K562 (cell line): Measurements from ENCODE around the gene HOXA13. TPM values are rescaled to one million over a fixed set of nuclear protein-coding genes. Genes with fewer than 3 reads are reported as not detected.

Experiments used
- ATAC-seq: fragments of 200-7000 bp; cut with Tn5 transposase; 3 replicates; pipeline ENCODE4 v1.9.1; 2020; ENCODE audit warnings: moderate library complexity
- BruUV-seq: library from RNA; stranded (reverse); fragments of 400-500 nt; replicated peaks from 2 replicates; lab custom pipeline; 2021; lab: Mats Ljungman, UMichigan
- CTCF ChIA-PET: fragments of 300-600 bp; formaldehyde crosslinking; extraction: SDS; loops from one replicate; lab custom pipeline; 2021; ENCODE audit warnings: low intra/inter-chr PET ratio; lab: Yijun Ruan, JAX
- POLR2A ChIA-PET: fragments of 300-600, 350-650 bp; sonication (Branson Sonifier 250); formaldehyde crosslinking; extraction: SDS; loops from one replicate; lab custom pipeline; 2021; ENCODE audit warnings: antibody characterized with exemption, inconsistent platforms; lab: Yijun Ruan, JAX
- DNase-seq, 4 experiments: peaks; one replicate each; pipeline versions ENCODE4 v3.0.0 to v3.0.0-alpha.2; 2011 to 2018; ENCODE audit warnings: low spot score in 3 of 4, mixed read lengths in 3 of 4; ENCODE audit errors: extremely low read depth in 1 of 4
- FAIRE-seq: peaks from 2 replicates; lab custom pipeline; 2011; peaks lifted over from hg19 to GRCh38; lab: Jason Lieb, UNC
- H2AFZ ChIP-seq: 2 replicates; pipeline ENCODE4 v1.6.0; 2011; ENCODE audit warnings: low read depth, low read length, control low read depth, inconsistent platforms
- H3K27ac ChIP-seq: fragments of 200-600 bp; 3 replicates; pipeline ENCODE4 v1.8.0; 2011; ENCODE audit warnings: low read depth, mild to moderate bottlenecking, control low read depth, inconsistent platforms, low read length, moderate library complexity, mixed read lengths; ENCODE audit errors: extremely low read depth
- H3K27me3 ChIP-seq, 2 experiments: fragments of 300-600 bp in 1 of 2; 2 replicates in 1 of 2; 3 replicates in 1 of 2; pipeline versions ENCODE4 v1.6.0 to v1.8.0; 2011; ENCODE audit warnings: inconsistent platforms in 2 of 2, low read length in 2 of 2, mild to moderate bottlenecking in 1 of 2, mixed read lengths in 1 of 2, moderate library complexity in 1 of 2; ENCODE audit not compliant: control insufficient read depth in 2 of 2, insufficient read depth in 2 of 2
- H3K36me3 ChIP-seq: fragments of 300-600 bp; 3 replicates; pipeline ENCODE4 v1.8.0; 2011; ENCODE audit warnings: mild to moderate bottlenecking, low read length, inconsistent platforms; ENCODE audit not compliant: control insufficient read depth, insufficient read depth
- H3K4me1 ChIP-seq, 2 experiments: fragments of 200-600 bp in 1 of 2; replicated peaks in 1 of 2; 2 replicates in 1 of 2; 3 replicates in 1 of 2; pipeline versions ENCODE4 v1.5.1 to v1.8.0; 2011; ENCODE audit warnings: inconsistent platforms in 2 of 2, low read length in 2 of 2, mild to moderate bottlenecking in 1 of 2, mixed read lengths in 1 of 2, moderate library complexity in 1 of 2; ENCODE audit not compliant: control insufficient read depth in 2 of 2, insufficient read depth in 2 of 2
- H3K4me2 ChIP-seq: 2 replicates; pipeline ENCODE4 v1.6.1; 2011; ENCODE audit warnings: low read length, control low read depth, inconsistent platforms, mixed read lengths; ENCODE audit not compliant: insufficient read depth
- H3K4me3 ChIP-seq: fragments of 200-600 bp; sonication (generic), shearing (Covaris generic); 2 replicates; pipeline ENCODE4 v1.5.1; 2016; ENCODE audit warnings: control low read depth, inconsistent platforms
- H3K79me2 ChIP-seq: fragments of 200-600 bp; 3 replicates; pipeline ENCODE4 v1.8.0; 2011; ENCODE audit warnings: low read length, inconsistent platforms; ENCODE audit not compliant: control insufficient read depth, insufficient read depth
- H3K9ac ChIP-seq, 2 experiments: 2 replicates each; pipeline versions ENCODE4 v1.6.0 to v1.6.1; 2011; ENCODE audit warnings: low read depth in 2 of 2, low read length in 2 of 2, control low read depth in 1 of 2, inconsistent platforms in 1 of 2, mild to moderate bottlenecking in 1 of 2, mixed read lengths in 1 of 2; ENCODE audit not compliant: insufficient read depth in 1 of 2
- H3K9me1 ChIP-seq: one replicate; pipeline ENCODE4 v1.6.0; 2011; ENCODE audit warnings: inconsistent platforms, mild to moderate bottlenecking, low read length, moderate library complexity; ENCODE audit not compliant: control insufficient read depth, insufficient read depth
- H3K9me3 ChIP-seq: replicated peaks from 2 replicates; pipeline ENCODE4 v1.5.1; 2011; ENCODE audit warnings: low read depth, low read length, inconsistent platforms; ENCODE audit not compliant: control insufficient read depth, insufficient read depth
- H4K20me1 ChIP-seq: replicated peaks from 2 replicates; pipeline ENCODE4 v1.6.1; 2011; ENCODE audit warnings: low read length, inconsistent platforms, mixed read lengths; ENCODE audit not compliant: control insufficient read depth, insufficient read depth
- ATF1 ChIP-seq, 2 experiments: fragments of 450-650 bp in 1 of 2; IDR thresholded peaks; 2 replicates each; pipeline ENCODE4 v1.6.1; 2016; ENCODE audit warnings: missing compliant biosample characterization in 1 of 2, missing genetic modification characterization in 1 of 2
- BMI1 ChIP-seq: fragments of 150-350 bp; IDR thresholded peaks from 2 replicates; pipeline ENCODE4 v1.6.1; 2014; ENCODE audit warnings: low read length
- C11orf30 ChIP-seq: fragments of 450-650 bp; IDR thresholded peaks from 2 replicates; pipeline ENCODE4 v1.6.1; 2016; ENCODE audit warnings: low read depth, mild to moderate bottlenecking
- EP300 ChIP-seq: IDR thresholded peaks from 2 replicates; pipeline ENCODE4 v1.6.1; 2012; ENCODE audit warnings: low read length, improper control_type of control experiment
- EP400 ChIP-seq: fragments of 450-650 bp; IDR thresholded peaks from 2 replicates; pipeline ENCODE4 v1.6.1; 2017; ENCODE audit warnings: antibody characterized with exemption, mild to moderate bottlenecking, moderate library complexity
- EZH2 ChIP-seq: IDR thresholded peaks from 2 replicates; pipeline ENCODE4 v1.6.1; 2012; ENCODE audit warnings: low read depth, mild to moderate bottlenecking, inconsistent platforms, low read length, borderline replicate concordance
- HMGXB4 ChIP-seq: sonication (generic); formaldehyde crosslinking; IDR thresholded peaks from 2 replicates; pipeline ENCODE4 v1.8.1; 2023; ENCODE audit warnings: mild to moderate bottlenecking, missing genetic modification reagents
- KDM1A ChIP-seq, 2 experiments: fragments of 450-650 bp; IDR thresholded peaks; 2 replicates each; pipeline ENCODE4 v1.6.1; 2016; ENCODE audit warnings: mild to moderate bottlenecking in 2 of 2
- MED1 ChIP-seq: sonication (generic); formaldehyde crosslinking; IDR thresholded peaks from 2 replicates; pipeline ENCODE4 v1.8.1; 2023; ENCODE audit warnings: missing genetic modification reagents, borderline replicate concordance
- MEF2D ChIP-seq: conservative IDR thresholded peaks from 2 replicates; pipeline ENCODE4 v1.6.1; 2016; ENCODE audit warnings: low read depth, missing genetic modification characterization, missing compliant biosample characterization
- NEUROD1 ChIP-seq: fragments of 150-350 bp; IDR thresholded peaks from 2 replicates; pipeline ENCODE4 v1.6.1; 2014; ENCODE audit warnings: borderline replicate concordance, low read length, low read depth; ENCODE audit not compliant: partially characterized antibody
- POU5F1 ChIP-seq: fragments of 150-350 bp; IDR thresholded peaks from 2 replicates; pipeline ENCODE4 v1.6.1; 2014; ENCODE audit warnings: borderline replicate concordance, low read length, low read depth, mild to moderate bottlenecking; ENCODE audit not compliant: partially characterized antibody
- PRPF4 ChIP-seq: fragments of 200-400 bp; formaldehyde crosslinking; IDR thresholded peaks from one replicate; pipeline ENCODE4 v1.6.1; 2017; ENCODE audit warnings: low read length, low read depth, mild to moderate bottlenecking; ENCODE audit not compliant: insufficient read depth, poor library complexity, severe bottlenecking
- RCOR1 ChIP-seq, 2 experiments: IDR thresholded peaks; 2 replicates each; pipeline ENCODE4 v1.6.1; 2012; ENCODE audit warnings: low read depth in 2 of 2, low read length in 2 of 2, borderline replicate concordance in 1 of 2, improper control_type of control experiment in 1 of 2
- SMARCC2 ChIP-seq: fragments of 450-650 bp; IDR thresholded peaks from 2 replicates; pipeline ENCODE4 v1.6.1; 2017; ENCODE audit warnings: antibody characterized with exemption, moderate library complexity, mild to moderate bottlenecking, low read depth
- STAG1 ChIP-seq: sonication (generic); formaldehyde crosslinking; IDR thresholded peaks from 2 replicates; pipeline ENCODE4 v1.5.0; 2020; ENCODE audit warnings: missing genetic modification reagents, borderline replicate concordance
- TAL1 ChIP-seq: fragments of 450-650 bp; IDR thresholded peaks from 2 replicates; pipeline ENCODE4 v1.6.1; 2016; ENCODE audit warnings: mild to moderate bottlenecking
- ZNF696 ChIP-seq: fragments of 250-450 bp; sonication (Bioruptor Pico); conservative IDR thresholded peaks from 2 replicates; pipeline ENCODE4 v1.4.0; 2020; ENCODE audit warnings: mild to moderate bottlenecking, moderate library complexity
- WGBS: fragments of 100-300 bp; shearing (Covaris generic); methylation state at CpG from one replicate; pipeline ENCODE4 v1.1.6; 2016; ENCODE audit warnings: low coverage, mixed read lengths; ENCODE audit not compliant: insufficient coverage; ENCODE audit errors: missing lambda C conversion rate; 5-methylcytosine and 5-hydroxymethylcytosine counted together
- in situ Hi-C: fragments of 300-500 bp; cut with MboI; formaldehyde crosslinking; loops from 4 replicates; pipeline ENCODE4 v1.15.0; 2018; ENCODE audit warnings: inconsistent platforms, mixed read lengths
- intact Hi-C: fragments of 100-400 bp; cut with micrococcal nuclease; formaldehyde crosslinking; loops from 2 replicates; pipeline ENCODE4 v1.14.2; 2022
- polyA plus RNA-seq, 8 experiments: library from polyadenylated mRNA; depleted of rRNA in 4 of 8; stranded (reverse) in 5 of 8; unstranded in 3 of 8; fragments of >200 nt; fragmentation: Nextera tagmentation in 2 of 8; fragmentation: Illumina TruSeq in 1 of 8; extraction: Ambion mirVana in 2 of 8; extraction: Trizol in 1 of 8; gene quantifications; 2 replicates each; pipeline versions ENCODE4 v1.2.1 to v1.2.3, GENCODE V29; 2011 to 2014; ENCODE audit warnings: inconsistent platforms in 1 of 8, missing spikeins in 1 of 8
- total RNA-seq, 7 experiments: library from RNA; depleted of rRNA in 6 of 7; stranded (reverse); fragments of >200 nt in 6 of 7; fragmentation: Illumina TruSeq in 2 of 7; extraction: Trizol in 2 of 7; gene quantifications; 2 replicates each; pipeline versions ENCODE4 v1.2.1 to v1.2.3, GENCODE V29; 2011 to 2021; ENCODE audit warnings: low replicate concordance in 1 of 7

HOXA13 gene
- total and polyA plus RNA-seq, 9 of the 15 experiments (the other 6 are each of a cell fraction or from before 2014, with no cell fraction given), result not detected

GRCh38 chr7:27163288-27164044 lies 36.4 kb downstream of the HOXA13 start:
- peak overlapping the region; percentile 11; the same call in 1 of the 2 replicates for H3K4me2 ChIP-seq
- no peak overlapping the region for H2AFZ ChIP-seq
- TF ChIP-seq SMARCC2 (no peak), HMGXB4 (CRISPR knock-in tag) (no peak), MED1 (CRISPR knock-in tag) (no peak), TAL1 (no peak), STAG1 (CRISPR knock-in tag) (no peak), ATF1 (CRISPR knock-in tag; IDR thresholded peaks at IDR 0.05) (no peak), ATF1 (tag; IDR thresholded peaks at IDR 0.05) (no peak), ZNF696 (CRISPR knock-in tag) (no peak), POU5F1 (no peak), EP400 (no peak), EZH2 (no peak), NEUROD1 (no peak), EP300 (no peak), MEF2D (no peak), BMI1 (no peak), C11orf30 (no peak), PRPF4 (no peak), KDM1A (IDR thresholded peaks at IDR 0.05) (no peak), RCOR1 (IDR thresholded peaks at IDR 0.05; ENCODE audit: borderline replicate concordance in 1 of 2, low read depth in 2 of 2, low read length in 2 of 2) (no peak)
- in situ Hi-C loops (loop anchor here (25.0 kb wide), 3 partner anchors 651 to 1276 kb away; no protein-coding TSS in a partner anchor), intact Hi-C loops (loop anchor here (5.0 kb wide), 3 partner anchors 301 to 1271 kb away; partner anchors contain the start of genes SKAP2 and SNX10)
- H4K20me1 ChIP-seq, result no peaks in the 10 kb centered on the region
- H3K27ac ChIP-seq, result no peak overlapping the region
- no peak for FAIRE-seq
- no peak for DNase-seq
- ATAC-seq, result no peak
- no peaks in the 10 kb centered on the region for H3K9me3 ChIP-seq
- no peaks in the 10 kb centered on the region for H3K79me2 ChIP-seq
- no peaks in the 10 kb centered on the region for H3K9me1 ChIP-seq
- peaks cover 0 to 26% of the 10 kb centered on the region in 2 experiments; a peak in 2 of 5 replicates for H3K4me1 ChIP-seq
- no peak overlapping the region for H3K9ac ChIP-seq
- H3K27me3 ChIP-seq, result peaks cover 36 to 78% of the 10 kb centered on the region in 2 experiments
- ChIA-PET POLR2A (interaction anchor here (0.6 to 0.7 kb wide), 2 partner anchors 13 to 15 kb away, joined by 3 read pairs; no protein-coding TSS in a partner anchor), CTCF (no interaction called here)
- H3K4me3 ChIP-seq, result no peak overlapping the region
- 11% methylated on average over 22 of the region's 24 CpGs for WGBS
- BruUV-seq, result no TSS peak
- H3K36me3 ChIP-seq, result no peaks in the 10 kb centered on the region
